OCI-LY1 (cell line): ENCODE data around the gene KIAA1614.

ENCODE experiments used
- H2AFZ ChIP-seq: fragments of 200-600 bp; sonication (generic), shearing (Covaris generic); 2 replicates; pipeline ENCODE4 v1.6.0; 2014; ENCODE audit warnings: antibody characterized with exemption, mild to moderate bottlenecking, low read length
- H3F3A ChIP-seq: fragments of 200-600 bp; sonication (generic), shearing (Covaris generic); 2 replicates; pipeline ENCODE4 v1.6.0; 2014; ENCODE audit warnings: mild to moderate bottlenecking, antibody characterized with exemption, low read length, moderate library complexity; ENCODE audit not compliant: insufficient read depth
- H3K27ac ChIP-seq: fragments of 200-600 bp; sonication (generic); 2 replicates; pipeline ENCODE4 v1.5.1; 2014; ENCODE audit warnings: low read length, mixed run types, mild to moderate bottlenecking, low read depth; ENCODE audit not compliant: poor library complexity, severe bottlenecking
- H3K27me3 ChIP-seq: fragments of 200-600 bp; sonication (generic); 2 replicates; pipeline ENCODE4 v1.6.0; 2014; ENCODE audit warnings: antibody characterized with exemption, mild to moderate bottlenecking, low read length, moderate library complexity; ENCODE audit not compliant: insufficient read depth
- H3K36me3 ChIP-seq: fragments of 200-600 bp; sonication (generic); 2 replicates; pipeline ENCODE4 v1.6.1; 2014; ENCODE audit warnings: mild to moderate bottlenecking, antibody characterized with exemption, low read length, moderate library complexity, mixed read lengths; ENCODE audit not compliant: insufficient read depth
- H3K4me1 ChIP-seq: fragments of 200-600 bp; sonication (generic); 2 replicates; pipeline ENCODE4 v1.5.1; 2014; ENCODE audit warnings: mild to moderate bottlenecking, low read length, moderate library complexity; ENCODE audit not compliant: insufficient read depth, severe bottlenecking
- H3K4me2 ChIP-seq: fragments of 200-600 bp; sonication (generic), shearing (Covaris generic); 2 replicates; pipeline ENCODE4 v1.6.1; 2014; ENCODE audit warnings: low read length
- H3K4me3 ChIP-seq: fragments of 200-600 bp; sonication (generic); 2 replicates; pipeline ENCODE4 v1.5.1; 2014; ENCODE audit warnings: low read length, low read depth, mild to moderate bottlenecking, mixed read lengths; ENCODE audit not compliant: poor library complexity, severe bottlenecking
- H3K79me2 ChIP-seq: fragments of 200-600 bp; shearing (Covaris generic); 2 replicates; pipeline ENCODE4 v1.6.1; 2016; ENCODE audit warnings: mixed run types, low read length, mixed read lengths; ENCODE audit not compliant: insufficient read depth
- H3K9ac ChIP-seq: fragments of 200-600 bp; sonication (generic), shearing (Covaris generic); 2 replicates; pipeline ENCODE4 v1.6.1; 2014; ENCODE audit warnings: mild to moderate bottlenecking, low read length, mixed read lengths
- H3K9me2 ChIP-seq: fragments of 200-600 bp; sonication (generic), shearing (Covaris generic); 2 replicates; pipeline ENCODE4 v1.6.1; 2014; ENCODE audit warnings: low read depth, mild to moderate bottlenecking, low read length, mixed read lengths
- H3K9me3 ChIP-seq: fragments of 200-600 bp; shearing (Covaris generic); 2 replicates; pipeline ENCODE4 v1.6.1; 2014; ENCODE audit warnings: low read length, mixed read lengths
- H4K20me1 ChIP-seq: fragments of 200-600 bp; sonication (generic), shearing (Covaris generic); 2 replicates; pipeline ENCODE4 v1.6.0; 2016; ENCODE audit warnings: mild to moderate bottlenecking, low read length; ENCODE audit not compliant: insufficient read depth
- CTCF ChIP-seq: fragments of 200-600 bp; sonication (generic), shearing (Covaris generic); IDR thresholded peaks from 2 replicates; pipeline ENCODE4 v1.5.1; 2017; ENCODE audit warnings: mild to moderate bottlenecking, antibody characterized with exemption, low read length, moderate library complexity, mixed read lengths
- EZH2 ChIP-seq: fragments of 200-600 bp; sonication (generic), shearing (Covaris generic); IDR thresholded peaks from 2 replicates; pipeline ENCODE4 v1.8.0; 2017; ENCODE audit warnings: borderline replicate concordance, mixed run types, mild to moderate bottlenecking, antibody characterized with exemption, low read length, moderate library complexity, mixed read lengths

The KIAA1614 gene

GRCh38 chr1:180901076-180901990 is 11.4 kb upstream of the KIAA1614 start:
- no peaks in the 10 kb centered on the region for H3K79me2 ChIP-seq
- no peak overlapping the region for H2AFZ ChIP-seq
- no peaks in the 10 kb centered on the region for H3K36me3 ChIP-seq
- no peak overlapping the region for H3K4me2 ChIP-seq
- no peak overlapping the region for H3K9ac ChIP-seq
- H3K4me1 ChIP-seq: no peaks in the 10 kb centered on the region
- no peak overlapping the region for H3K27ac ChIP-seq
- no peaks in the 10 kb centered on the region for H3K27me3 ChIP-seq
- no peaks in the 10 kb centered on the region for H4K20me1 ChIP-seq
- TF ChIP-seq CTCF (no peak), EZH2 (no peak)
- no peaks in the 10 kb centered on the region for H3F3A ChIP-seq
- H3K4me3 ChIP-seq: no peak overlapping the region
- H3K9me2 ChIP-seq: no peaks in the 10 kb centered on the region
- H3K9me3 ChIP-seq: no peaks in the 10 kb centered on the region

DNA sequence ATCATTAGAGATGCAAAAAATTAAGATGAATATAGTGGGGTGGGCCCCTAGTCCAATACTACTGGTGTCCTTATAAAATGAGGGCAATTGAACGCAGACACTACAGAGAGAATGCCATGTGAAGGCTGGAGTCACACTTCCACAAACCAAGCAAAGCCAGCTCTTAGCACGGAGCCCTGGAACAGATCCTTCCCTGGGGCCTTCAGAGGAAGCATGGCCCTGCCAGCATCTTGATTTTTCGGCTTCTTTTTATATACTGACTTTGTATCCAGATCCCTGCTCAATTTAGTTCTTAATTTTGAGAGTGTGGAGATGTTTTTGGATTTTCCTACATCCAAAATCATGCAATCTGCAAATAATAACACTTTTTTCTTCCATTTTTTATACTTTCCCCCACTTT is 10.2 kb upstream of the KIAA1614 start:
- H2AFZ ChIP-seq: no peak overlapping the region
- no peaks in the 10 kb centered on the region for H3K27me3 ChIP-seq
- no peak overlapping the region for H3K4me2 ChIP-seq
- H3K4me3 ChIP-seq: no peak overlapping the region
- no peaks in the 10 kb centered on the region for H3F3A ChIP-seq
- H3K9me2 ChIP-seq: no peaks in the 10 kb centered on the region
- no peaks in the 10 kb centered on the region for H3K36me3 ChIP-seq
- no peaks in the 10 kb centered on the region for H3K9me3 ChIP-seq
- H3K79me2 ChIP-seq: no peaks in the 10 kb centered on the region
- no peak overlapping the region for H3K27ac ChIP-seq
- TF ChIP-seq EZH2: no peak
- no peak for TF ChIP-seq CTCF
- no peak overlapping the region for H3K9ac ChIP-seq
- no peaks in the 10 kb centered on the region for H3K4me1 ChIP-seq
- no peaks in the 10 kb centered on the region for H4K20me1 ChIP-seq

DNA sequence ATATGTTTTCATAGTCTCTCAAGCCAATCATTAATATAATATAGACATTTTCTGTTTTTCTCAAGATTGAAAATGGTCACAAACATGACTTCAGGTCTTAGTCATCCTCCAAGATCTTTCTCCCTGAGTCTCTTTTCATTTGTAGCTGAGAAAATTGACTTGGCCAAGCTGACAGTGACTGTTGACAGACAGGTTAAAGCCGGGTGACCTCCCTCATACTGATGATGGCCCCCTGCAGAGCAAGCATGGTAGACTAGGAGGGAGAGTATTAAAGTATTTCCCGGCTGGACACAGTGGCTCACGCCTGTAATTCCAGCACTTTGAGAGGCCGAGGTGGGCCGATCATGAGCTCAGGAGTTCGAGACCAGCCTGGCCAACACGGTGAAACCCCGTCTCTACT is 6.8 kb upstream of the KIAA1614 start:
- H3K27ac ChIP-seq: no peak overlapping the region
- H3K27me3 ChIP-seq: no peaks in the 10 kb centered on the region
- no peaks in the 10 kb centered on the region for H3K79me2 ChIP-seq
- no peaks in the 10 kb centered on the region for H3K9me3 ChIP-seq
- no peaks in the 10 kb centered on the region for H3K36me3 ChIP-seq
- no peak overlapping the region for H3K9ac ChIP-seq
- no peaks in the 10 kb centered on the region for H3K9me2 ChIP-seq
- no peaks in the 10 kb centered on the region for H3K4me1 ChIP-seq
- no peak overlapping the region for H2AFZ ChIP-seq
- no peak overlapping the region for H3K4me2 ChIP-seq
- H3K4me3 ChIP-seq: no peak overlapping the region
- no peaks in the 10 kb centered on the region for H4K20me1 ChIP-seq
- TF ChIP-seq CTCF (no peak), EZH2 (no peak)
- no peaks in the 10 kb centered on the region for H3F3A ChIP-seq
